HUDEP-2 (cell line): Measurements from ENCODE around the gene TXNRD2.

Experiments used
- DNase-seq, 76 experiments: peaks; one replicate each; lab custom pipeline; 2025; ENCODE audit not compliant: unreplicated experiment in 76 of 76; lab: John Stamatoyannopoulos, UW

TXNRD2 gene

DNA sequence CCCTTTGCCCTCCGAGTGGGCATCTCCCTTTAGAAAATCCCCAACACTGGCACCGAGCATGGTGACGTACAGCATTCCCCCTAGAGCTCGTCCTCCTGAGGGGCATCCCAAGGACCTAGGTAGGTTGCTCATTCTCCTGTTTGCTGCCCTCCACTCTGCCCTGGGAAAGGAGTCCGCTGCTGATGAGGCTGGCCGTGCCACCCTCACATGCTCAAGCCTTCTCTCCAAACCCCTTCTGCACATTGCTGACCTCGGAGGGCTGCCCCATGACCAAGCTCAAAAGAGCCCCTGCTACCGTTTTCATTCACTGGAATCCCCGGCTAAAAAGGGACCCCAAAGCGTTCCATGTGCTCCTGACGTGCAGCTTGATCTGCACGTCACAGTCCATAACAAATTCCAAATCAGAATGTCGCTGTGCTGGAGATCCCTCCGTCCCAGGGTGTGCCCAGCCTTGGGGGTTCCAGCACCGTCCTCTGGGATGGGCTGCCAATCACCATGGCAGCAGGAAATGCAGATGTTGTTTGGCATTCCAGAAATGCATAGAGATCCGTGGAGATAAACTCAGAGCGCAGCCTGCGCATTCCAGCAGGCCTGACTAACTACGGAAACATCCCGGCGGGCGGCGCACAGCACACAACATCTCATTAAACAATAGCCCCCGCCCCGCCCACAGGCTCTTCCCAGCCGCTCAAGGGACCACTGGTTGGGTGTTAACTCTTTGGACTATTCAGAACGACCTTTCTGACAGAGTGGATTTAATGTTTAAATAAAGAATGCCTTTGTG, 60.6 kb downstream of the TXNRD2 start:
- no peak for DNase-seq

DNA sequence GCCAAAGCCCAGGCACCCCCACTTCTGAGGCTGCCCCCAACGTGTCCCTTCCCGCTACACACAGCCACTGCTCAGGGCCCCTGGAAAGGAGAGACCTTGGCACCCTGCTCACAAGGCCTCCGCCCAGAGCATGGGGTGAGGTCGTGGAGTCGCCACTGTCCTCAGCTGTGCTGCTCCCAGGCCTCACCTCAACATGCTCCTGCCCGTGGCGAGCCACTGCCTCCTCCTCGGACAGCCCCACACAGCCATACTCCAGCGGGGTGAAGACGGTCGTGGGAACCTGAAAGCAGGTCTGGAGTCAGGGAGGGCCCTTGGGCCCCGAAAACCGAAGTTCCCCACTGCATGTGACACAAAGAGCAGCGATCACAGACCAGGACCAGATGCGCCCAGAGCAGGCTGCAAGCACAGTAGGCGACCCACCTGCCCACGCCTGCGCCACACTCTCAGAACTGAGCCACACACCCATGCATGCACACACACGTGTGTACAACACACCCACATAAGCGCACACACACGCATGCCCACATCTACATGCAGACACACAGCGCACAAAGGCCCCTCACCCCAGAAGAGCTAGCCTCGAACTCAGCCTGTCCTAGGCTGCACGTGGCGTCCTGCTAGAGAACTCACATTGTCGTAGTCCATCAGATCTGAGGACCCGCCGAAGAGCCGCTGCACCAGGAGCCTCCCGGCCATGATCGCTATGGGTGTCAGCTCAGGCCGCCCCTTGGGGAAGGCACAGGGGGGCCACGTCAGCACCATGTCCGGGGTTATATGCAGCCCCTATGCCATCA, 61.4 kb downstream of the TXNRD2 start:
- DNase-seq, result no peak

DNA sequence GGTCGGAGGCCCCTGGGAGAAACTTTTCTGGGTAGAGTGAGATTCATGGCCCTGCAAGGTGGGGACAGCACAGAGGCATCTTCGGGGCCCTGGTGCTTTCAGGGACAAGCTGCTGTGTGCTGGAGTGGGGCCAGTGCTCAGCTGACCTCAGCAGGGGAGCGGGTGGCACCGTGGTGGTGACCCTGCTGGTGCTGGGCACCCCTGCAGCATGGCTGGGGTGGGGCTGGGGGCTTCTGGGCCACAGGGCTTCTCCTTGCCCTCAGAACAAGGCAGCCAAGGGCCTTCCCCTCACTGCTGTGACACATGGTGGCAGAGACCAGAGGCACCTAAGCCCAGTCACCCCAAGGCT, 62.0 kb downstream of the TXNRD2 start:
- no peak for DNase-seq

DNA sequence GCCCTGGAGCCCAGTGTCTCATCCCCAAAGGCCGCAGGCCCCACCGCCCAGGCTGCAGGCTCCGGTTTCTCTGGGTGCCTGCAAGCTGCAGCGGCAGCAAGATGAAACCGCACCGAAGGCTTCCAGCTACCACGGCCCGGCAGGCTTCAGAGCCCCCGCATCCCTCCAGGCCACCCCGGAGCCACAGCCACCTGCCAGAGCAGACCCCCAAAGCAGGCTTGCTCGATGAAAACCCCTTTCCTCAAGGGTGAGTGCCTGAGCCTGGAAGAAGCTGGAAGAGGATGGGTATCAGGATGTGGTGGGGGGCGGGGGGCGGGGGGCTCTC, 62.4 kb downstream of the TXNRD2 start:
- no peak for DNase-seq

DNA sequence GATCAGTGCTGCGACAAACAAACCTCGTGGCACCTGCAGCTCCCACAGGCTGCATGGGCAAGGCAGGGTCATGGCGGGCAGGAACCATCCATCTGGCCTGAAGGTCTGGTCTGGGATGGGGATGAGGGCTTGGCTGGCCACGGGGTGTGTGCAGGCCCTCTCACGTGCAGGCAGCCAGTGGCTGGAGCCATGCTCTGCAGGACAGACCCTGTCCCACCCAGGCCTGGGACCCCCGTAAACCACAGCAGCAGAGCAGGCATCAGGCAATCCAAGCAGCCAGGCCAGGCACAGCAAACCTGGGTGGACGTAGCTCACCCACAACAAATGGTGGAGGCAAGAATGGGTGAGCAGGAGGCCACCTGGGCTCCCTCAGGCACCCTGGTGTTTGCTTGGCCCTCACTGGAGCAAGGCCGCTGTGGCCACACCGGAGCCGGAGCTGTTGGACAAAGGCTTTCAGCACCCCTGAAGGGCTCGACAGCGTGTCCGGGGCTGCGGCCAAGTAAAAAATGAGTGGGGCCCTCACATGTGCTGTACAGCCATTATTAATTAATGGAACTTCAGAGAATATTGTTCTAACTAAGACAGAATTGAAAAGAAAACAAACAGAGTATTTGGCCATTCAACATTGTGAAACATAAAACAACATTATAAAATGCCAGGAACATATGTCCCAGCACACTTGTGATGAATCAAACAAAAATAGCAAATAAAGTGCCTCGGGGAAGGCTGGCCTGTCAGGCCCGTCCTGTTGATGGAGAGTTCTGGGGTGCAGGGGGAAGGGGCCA, 63.0 kb downstream of the TXNRD2 start:
- DNase-seq, result no peak

DNA sequence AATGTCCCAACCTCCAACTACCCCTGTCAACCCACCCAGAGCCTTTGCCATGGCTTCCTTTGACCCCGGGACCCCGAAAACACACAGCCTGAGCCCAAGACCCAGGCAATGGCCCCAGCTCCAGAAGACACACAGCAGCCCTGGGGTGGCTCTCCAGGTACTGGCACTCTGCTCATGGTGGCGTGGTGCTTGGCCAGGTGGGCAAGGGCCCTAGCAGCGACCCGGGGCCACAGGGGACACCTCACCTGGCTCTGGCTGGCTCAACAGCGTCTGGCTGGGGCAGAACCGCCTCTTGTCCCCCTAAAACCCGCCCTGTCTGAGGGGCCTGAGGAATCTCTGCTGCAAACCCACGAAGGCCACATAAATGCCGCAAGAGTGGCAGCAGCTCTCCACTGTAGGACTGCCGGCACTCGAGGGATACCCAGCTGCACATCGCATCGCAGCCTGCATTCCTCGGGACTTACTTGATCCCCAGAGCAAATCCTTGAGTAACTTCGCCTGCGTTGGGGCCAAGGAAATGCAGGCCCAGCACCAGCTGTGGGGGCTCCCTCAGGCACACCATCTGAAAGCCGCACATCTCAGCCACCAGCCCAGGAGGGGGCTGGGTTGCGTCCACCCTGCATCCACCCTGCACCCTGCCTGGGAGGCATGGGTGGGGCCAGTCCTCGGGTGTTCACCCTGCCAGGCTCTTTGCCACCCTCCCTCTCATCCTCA, 63.8 kb downstream of the TXNRD2 start:
- no peak for DNase-seq

DNA sequence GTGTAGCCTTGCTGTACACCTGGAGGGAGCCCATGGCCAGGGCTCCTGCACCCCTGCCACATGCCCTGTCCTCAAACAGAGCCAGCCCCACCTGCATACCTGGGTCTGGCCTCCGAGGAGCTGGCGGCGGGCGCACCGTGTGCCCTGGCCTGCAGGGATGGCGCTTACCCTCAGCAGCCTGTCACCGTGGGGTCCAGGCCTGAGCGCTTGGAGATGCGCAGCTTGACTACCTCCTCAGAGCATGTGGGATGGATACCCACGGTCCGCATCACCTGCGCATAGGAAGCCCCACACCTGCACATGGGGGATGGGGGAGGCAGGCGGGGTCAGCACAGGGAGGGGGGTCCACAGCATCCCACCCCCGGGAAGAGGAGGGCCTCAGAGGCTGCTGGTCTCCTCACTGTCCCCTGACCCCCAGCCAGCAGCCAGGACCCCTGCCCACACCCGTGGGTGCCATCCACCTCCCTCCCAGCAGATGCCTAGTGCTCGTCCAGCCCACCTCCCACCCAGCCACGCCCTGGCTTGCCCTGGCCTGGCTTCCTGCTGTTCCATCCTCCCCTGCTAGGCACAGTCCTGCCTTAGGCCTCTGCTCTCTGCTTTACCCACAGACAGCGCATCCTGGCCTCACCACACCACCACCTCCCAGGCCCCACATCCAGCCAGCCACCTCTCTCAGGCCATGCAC, 64.5 kb downstream of the TXNRD2 start:
- no peak for DNase-seq

DNA sequence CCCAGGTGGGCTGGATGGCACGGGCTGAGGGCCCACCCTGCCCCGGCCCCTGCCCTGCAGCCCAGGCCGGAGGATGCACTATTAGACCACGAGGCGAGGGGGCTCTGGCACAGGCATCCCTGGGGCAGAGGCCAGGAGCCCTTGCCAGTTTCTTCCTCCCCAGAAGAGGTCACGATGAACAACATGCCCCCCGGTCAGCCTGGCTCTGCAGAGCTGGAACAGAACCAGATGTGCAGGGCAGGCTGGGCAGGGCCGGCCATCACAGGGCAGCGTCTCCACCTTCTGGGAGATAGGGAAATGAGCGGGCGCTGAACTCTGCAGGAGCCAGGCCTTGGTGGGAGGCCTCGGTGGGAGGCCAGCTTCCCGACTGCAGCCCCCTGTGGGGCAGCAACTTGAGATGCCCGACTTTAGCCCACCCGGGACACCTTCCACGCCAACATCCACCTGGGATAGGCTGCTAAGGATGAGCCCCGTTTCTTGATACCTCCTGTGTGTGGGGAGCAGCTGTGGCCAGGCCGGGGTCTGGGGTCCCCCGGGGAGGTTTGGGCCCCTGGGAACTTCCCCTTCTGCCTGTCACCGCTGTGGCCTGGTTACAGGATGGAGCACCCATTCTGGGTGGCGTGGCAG, 65.2 kb downstream of the TXNRD2 start:
- DNase-seq, result no peak

DNA sequence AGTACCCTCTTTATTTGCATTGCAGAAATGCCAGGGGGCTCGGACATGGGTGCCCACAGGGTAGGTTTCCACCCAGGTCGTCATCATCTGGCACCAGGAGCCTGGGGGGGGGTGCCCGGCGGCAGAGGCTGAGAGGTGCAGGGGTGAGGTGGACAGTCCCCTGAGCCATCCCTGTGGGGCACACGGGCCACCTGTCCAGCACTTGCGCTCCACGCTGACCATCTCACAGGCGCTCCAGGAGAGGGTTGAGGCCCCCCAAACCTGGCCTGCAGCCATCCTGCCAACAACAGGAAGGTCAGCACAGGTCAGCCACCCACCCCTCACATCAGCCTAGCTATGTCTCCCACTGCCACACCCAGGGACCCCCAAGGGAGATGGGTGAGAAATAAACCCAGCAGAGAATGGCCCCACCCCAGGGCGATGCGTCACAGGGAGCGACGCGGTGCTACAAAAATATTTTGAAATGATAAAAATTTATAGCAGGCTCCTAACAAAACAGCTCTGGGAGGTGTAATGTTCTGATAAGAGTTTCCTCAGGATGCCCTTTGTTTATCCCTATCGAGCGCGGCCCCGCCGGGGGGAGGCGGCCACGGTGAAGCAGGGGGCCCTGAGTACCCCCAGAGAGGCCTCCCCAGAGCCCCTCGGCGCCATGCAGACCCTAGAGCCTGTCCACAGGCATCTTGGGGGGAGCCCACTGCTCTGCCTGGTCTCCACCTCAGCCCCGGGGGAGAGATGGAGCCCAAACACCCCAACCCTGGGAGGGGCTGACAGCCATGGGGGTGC, 65.9 kb downstream of the TXNRD2 start:
- peak in 1 of 76 experiments; percentile 3 for DNase-seq

DNA sequence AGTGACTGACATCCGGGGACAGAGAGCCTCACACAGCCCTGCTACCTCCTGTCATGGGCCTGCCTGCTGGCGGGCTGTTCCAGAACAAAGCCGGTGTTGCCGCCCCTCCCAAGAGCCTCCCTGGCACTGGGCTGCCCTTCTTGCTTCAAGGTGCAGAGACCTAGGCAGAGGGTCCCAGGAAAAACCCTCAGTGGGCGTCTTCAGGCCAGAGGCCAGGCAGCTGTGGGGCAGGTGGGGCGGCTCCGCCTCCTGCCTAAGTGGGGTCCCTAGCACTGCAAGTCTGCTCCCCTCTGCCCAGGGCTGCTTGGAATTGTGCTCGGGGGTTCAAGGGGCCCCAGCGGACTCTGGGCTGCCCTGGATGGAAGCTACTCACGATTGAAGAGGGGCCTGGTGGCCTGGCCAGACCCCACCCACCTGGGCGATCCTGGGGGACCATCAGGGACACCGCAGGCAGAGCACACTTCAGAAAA, 66.5 kb downstream of the TXNRD2 start:
- no peak for DNase-seq

DNA sequence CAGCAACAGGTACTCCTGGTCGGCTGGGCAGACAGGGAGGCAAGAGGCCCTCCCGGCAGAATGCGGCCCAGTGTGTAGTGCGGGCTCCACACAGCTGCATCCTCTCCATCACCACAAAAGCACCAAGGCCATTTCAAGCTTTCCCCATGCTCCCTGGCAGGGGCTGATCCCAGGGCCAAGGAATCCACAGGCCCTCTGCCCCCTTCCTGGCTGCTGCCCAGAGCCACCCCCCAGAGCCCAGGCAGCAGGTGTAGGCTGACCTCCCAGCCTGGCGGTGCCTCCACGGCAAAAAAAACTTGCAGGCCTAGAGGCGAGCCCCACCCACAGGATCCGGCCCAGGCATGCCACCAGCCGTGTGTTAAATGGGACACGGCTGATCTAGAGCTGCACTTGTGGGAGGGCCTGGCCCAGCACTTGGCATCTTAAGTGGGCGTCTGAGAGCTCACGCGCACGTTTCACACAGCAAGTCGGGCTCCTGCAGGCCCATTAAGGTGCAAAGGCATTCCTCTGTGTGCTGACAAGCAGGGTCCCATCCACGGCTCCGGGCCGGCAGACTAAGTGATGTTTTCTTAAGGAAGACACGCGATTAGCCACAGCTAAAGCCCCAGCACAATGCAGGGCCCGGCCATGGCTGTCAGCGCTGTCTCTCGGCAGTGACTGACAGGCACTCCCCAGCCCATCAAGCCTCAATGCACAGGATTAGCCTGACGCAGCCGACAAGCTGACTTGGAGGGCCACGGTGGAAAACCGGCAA, 67.1 kb downstream of the TXNRD2 start:
- no peak for DNase-seq

DNA sequence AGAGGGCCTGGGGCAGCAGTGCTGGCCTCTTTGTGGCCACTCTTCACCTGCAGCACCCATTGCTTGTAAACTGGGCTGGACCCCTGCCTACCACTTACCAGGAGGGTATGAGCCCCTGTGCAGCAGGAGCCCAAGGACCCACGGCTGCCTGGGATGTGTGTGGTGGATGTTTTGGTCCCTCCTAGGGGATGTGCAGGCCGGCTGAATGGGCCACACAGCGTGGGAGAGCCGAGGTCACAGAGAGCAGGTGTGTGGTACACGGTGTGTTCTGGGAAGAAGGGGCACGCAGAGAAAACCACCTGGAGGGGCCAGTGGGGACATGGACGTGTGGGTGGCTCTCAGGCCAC, 67.7 kb downstream of the TXNRD2 start:
- DNase-seq, result no peak

DNA sequence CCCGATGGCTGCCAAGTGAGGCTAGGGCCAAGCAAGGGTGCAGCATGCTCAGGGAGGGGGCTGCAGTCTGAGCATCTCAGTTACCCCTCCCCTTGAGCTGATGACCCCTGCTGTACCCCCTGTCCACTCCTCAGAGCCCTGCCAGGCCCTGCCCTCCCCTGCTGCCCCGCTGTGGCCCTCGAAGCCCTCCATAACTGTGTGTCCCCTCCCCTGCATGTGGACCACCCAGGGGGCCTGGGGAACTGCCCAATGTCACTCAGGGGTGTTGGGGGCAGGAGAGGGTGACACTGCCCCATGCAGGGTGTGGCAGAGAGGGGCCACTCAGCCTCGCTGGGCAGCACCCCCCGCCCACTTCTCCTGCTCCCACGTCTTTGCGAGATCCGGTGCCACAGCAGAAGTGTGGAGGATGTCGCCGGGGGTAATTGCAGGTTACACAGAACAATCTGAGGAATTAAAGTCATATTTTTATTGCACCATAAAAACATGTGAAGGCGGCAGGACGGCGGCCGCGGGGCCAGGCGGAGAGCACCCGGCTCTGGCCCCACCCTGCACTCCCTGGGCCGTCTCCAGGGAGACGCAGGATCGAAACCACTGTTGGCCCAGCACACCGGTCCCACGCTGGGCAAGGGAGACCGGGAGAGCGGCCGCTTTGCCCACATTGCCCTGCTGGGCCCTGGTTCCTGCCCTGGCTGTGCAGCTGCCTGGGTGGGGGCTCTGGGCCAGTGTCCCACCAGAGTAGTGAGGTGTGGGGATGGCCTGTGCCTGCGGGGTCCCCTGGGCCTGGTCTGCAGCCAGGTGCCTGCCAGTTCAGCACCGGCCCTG, 68.3 kb downstream of the TXNRD2 start:
- DNase-seq, result no peak

DNA sequence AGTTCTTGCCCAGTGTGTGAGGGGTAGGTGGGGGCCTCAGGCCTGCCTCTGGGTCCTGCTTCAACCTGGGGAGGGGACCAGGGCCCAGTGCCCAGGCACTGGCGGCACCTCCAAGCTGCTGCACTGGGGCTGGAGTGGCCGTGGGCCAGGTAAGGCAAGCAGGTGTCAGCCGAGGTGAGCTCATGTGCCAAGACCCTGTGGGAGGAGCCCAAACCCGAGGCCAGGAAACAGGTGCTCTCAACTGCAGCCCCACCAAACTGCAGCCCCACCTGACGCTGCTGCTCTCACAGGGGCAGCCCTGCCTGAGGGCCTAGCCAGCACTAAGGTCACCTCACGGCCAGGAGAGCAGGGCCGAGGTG, 68.9 kb downstream of the TXNRD2 start:
- DNase-seq, result no peak

DNA sequence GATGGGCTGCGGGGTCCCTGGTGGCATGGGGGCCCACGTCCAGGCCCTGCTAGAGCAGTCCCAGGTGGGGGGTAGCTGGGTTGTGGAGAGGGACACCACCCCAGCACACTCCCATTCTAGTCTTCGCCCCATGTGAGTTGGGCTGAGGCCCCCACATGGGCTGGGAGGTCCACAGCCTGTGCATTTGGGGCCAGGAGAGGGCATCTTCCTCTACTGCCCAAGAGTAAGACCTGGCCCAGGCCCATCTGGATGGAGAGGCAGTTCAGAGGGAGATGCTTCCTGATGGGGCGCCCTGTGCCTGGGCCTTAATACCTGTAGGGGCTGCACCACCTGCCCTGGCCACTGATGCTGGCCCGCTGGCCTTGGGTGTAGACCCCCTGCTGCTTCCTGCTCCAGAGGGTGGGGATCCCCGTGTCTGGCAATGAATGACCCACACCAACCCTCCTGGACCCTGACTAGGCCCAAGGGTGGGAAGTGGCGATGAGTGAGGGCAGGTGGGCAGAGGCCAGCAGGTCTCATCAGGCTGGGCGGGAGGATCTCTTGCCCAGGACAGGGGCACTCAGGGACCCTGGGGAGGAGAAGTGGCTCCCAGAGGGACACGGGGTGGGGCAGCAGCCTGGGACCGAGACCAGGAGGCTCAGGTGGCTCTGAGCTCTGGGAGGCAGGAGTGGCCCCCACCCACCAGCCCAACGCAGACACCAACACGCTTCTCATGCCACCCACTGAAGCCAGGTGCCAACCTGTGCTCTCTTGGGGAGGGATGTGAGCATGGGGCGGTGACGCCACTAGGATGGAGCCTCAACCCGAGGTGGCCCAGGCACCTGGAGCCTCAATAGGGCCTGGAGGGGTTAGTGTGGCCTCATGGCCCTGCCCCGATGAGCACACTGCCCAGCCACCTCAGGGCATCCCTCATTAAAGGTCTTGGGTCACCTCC, 69.5 kb downstream of the TXNRD2 start:
- DNase-seq, result no peak

DNA sequence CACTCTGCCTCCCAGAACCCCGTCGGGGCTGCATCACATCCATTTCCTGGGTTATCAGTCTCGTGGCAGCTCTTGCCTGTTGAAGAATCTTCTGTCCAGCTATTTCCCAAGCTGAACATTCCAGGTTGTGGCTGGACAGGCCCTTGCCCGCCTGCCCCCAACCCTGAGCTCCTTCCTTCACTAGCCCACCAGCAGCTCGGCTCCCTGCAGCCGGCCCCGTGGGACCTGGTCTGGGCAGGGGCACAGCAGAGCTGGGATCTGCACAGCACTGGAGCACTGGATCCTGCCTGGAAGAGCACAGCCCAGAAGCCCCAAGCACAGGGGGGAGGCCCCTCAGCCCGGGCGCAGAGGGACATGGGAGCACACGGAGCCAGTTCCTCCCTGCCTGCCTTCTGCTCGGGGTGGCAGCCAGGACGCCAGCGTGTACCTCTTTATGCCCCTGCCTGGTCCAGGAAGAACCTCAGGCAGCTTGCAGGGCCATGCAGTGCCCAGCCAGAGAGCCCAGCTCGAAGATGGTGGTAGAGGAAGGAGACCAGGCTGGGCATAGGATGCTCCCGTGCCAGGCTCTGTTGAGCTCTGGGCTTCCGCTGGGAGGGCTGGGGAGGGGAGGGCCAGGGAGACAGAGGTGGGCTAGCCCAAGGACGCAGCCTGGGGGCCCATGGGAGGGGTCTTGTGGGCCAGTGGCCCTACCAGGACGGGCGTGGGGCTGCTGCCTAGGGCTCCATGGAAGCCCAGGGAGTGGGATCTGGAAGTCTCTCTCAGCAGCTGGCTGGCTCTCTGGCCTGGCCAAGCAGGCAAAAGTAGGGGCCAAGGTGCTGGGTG, 70.4 kb downstream of the TXNRD2 start:
- DNase-seq, result no peak
